HEK293 (cell line): Measurements from ENCODE around the gene ZNF394.

Source experiments
- AEBP2 ChIP-seq: fragments of 450-650 bp; formaldehyde crosslinking; IDR thresholded peaks from 2 replicates; pipeline ENCODE4 v1.5.1; 2016; ENCODE audit warnings: missing biosample characterization, missing genetic modification characterization, borderline replicate concordance
- BCL11B ChIP-seq: fragments of 450-650 bp; formaldehyde crosslinking; IDR thresholded peaks from 2 replicates; pipeline ENCODE4 v1.5.1; 2016; ENCODE audit warnings: low read depth, missing biosample characterization, missing genetic modification characterization
- FEZF1 ChIP-seq: fragments of 450-650 bp; formaldehyde crosslinking; IDR thresholded peaks from 2 replicates; pipeline ENCODE4 v1.5.1; 2016; ENCODE audit warnings: missing biosample characterization, missing genetic modification characterization
- GFI1B ChIP-seq: fragments of 450-650 bp; formaldehyde crosslinking; IDR thresholded peaks from 2 replicates; pipeline ENCODE4 v1.5.1; 2016; ENCODE audit warnings: missing biosample characterization, missing genetic modification characterization
- GLI2 ChIP-seq: fragments of 450-650 bp; formaldehyde crosslinking; IDR thresholded peaks from 2 replicates; pipeline ENCODE4; 2017; ENCODE audit warnings: missing biosample characterization, missing genetic modification characterization, low read depth, borderline replicate concordance
- HOXA7 ChIP-seq: sonication (generic); formaldehyde crosslinking; IDR thresholded peaks from 2 replicates; pipeline ENCODE4 v1.8.1; 2022; ENCODE audit warnings: missing genetic modification reagents, borderline replicate concordance
- SP7 ChIP-seq: fragments of 450-650 bp; formaldehyde crosslinking; IDR thresholded peaks from 2 replicates; pipeline ENCODE4 v1.5.1; 2016; ENCODE audit warnings: missing biosample characterization, missing genetic modification characterization
- YY2 ChIP-seq: fragments of 450-650 bp; formaldehyde crosslinking; IDR thresholded peaks from 2 replicates; pipeline ENCODE4 v1.5.1; 2016; ENCODE audit warnings: missing biosample characterization, missing genetic modification characterization
- ZBTB21 ChIP-seq: fragments of 450-650 bp; formaldehyde crosslinking; IDR thresholded peaks from 2 replicates; pipeline ENCODE4 v1.5.1; 2017; ENCODE audit warnings: missing biosample characterization, missing genetic modification characterization
- ZBTB48 ChIP-seq: fragments of 450-650 bp; formaldehyde crosslinking; IDR thresholded peaks from 2 replicates; pipeline ENCODE4 v1.5.1; 2016; ENCODE audit warnings: missing biosample characterization, missing genetic modification characterization
- ZNF138 ChIP-seq: fragments of 450-650 bp; formaldehyde crosslinking; IDR thresholded peaks from 2 replicates; pipeline ENCODE4 v1.5.1; 2016; ENCODE audit warnings: missing biosample characterization, missing genetic modification characterization, borderline replicate concordance
- ZNF214 ChIP-seq: fragments of 450-650 bp; formaldehyde crosslinking; IDR thresholded peaks from 2 replicates; pipeline ENCODE4 v1.5.1; 2017; ENCODE audit warnings: missing biosample characterization, mild to moderate bottlenecking, missing genetic modification characterization, borderline replicate concordance
- ZNF302 ChIP-seq: fragments of 450-650 bp; formaldehyde crosslinking; IDR thresholded peaks from 2 replicates; pipeline ENCODE4 v1.5.1; 2016; ENCODE audit warnings: missing biosample characterization, missing genetic modification characterization, low read depth
- ZNF324 ChIP-seq: fragments of 450-650 bp; formaldehyde crosslinking; IDR thresholded peaks from 2 replicates; pipeline ENCODE4 v1.5.1; 2016; ENCODE audit warnings: missing biosample characterization, missing genetic modification characterization
- ZNF335 ChIP-seq: fragments of 450-650 bp; formaldehyde crosslinking; conservative IDR thresholded peaks from 2 replicates; pipeline ENCODE4 v1.5.1; 2016; ENCODE audit warnings: missing biosample characterization, missing genetic modification characterization
- ZNF394 ChIP-seq: fragments of 450-650 bp; formaldehyde crosslinking; IDR thresholded peaks from 2 replicates; pipeline ENCODE4 v1.5.1; 2016; ENCODE audit warnings: missing biosample characterization, missing genetic modification characterization, mild to moderate bottlenecking, moderate library complexity, borderline replicate concordance
- ZNF398 ChIP-seq: fragments of 450-650 bp; formaldehyde crosslinking; IDR thresholded peaks from 2 replicates; pipeline ENCODE4 v1.5.1; 2017; ENCODE audit warnings: missing biosample characterization, missing genetic modification characterization
- ZNF433 ChIP-seq: fragments of 450-650 bp; formaldehyde crosslinking; IDR thresholded peaks from 2 replicates; pipeline ENCODE4 v1.5.1; 2016; ENCODE audit warnings: missing biosample characterization, missing genetic modification characterization, low read depth
- ZNF514 ChIP-seq: fragments of 450-650 bp; formaldehyde crosslinking; IDR thresholded peaks from 2 replicates; pipeline ENCODE4 v1.5.1; 2016; ENCODE audit warnings: missing biosample characterization, missing genetic modification characterization
- ZNF549 ChIP-seq: fragments of 450-650 bp; IDR thresholded peaks from 2 replicates; pipeline ENCODE4 v1.5.1; 2018; ENCODE audit warnings: missing biosample characterization, missing genetic modification characterization, mild to moderate bottlenecking, inconsistent platforms, moderate library complexity
- ZNF624 ChIP-seq: fragments of 450-650 bp; formaldehyde crosslinking; IDR thresholded peaks from 2 replicates; pipeline ENCODE4 v1.5.1; 2017; ENCODE audit warnings: missing biosample characterization, missing genetic modification characterization
- ZNF629 ChIP-seq: fragments of 450-650 bp; formaldehyde crosslinking; IDR thresholded peaks from 2 replicates; pipeline ENCODE4 v1.5.1; 2017; ENCODE audit warnings: missing biosample characterization, missing genetic modification characterization
- ZNF664 ChIP-seq: fragments of 450-650 bp; formaldehyde crosslinking; IDR thresholded peaks from 2 replicates; pipeline ENCODE4 v1.5.1; 2016; ENCODE audit warnings: missing biosample characterization, missing genetic modification characterization
- ZNF704 ChIP-seq: fragments of 450-650 bp; formaldehyde crosslinking; IDR thresholded peaks from 2 replicates; pipeline ENCODE4 v1.5.1; 2016; ENCODE audit warnings: missing biosample characterization, missing genetic modification characterization
- ZNF843 ChIP-seq: fragments of 450-650 bp; formaldehyde crosslinking; IDR thresholded peaks from 2 replicates; pipeline ENCODE4 v1.5.1; 2016; ENCODE audit warnings: missing biosample characterization, missing genetic modification characterization
- ZSCAN23 ChIP-seq: fragments of 450-650 bp; formaldehyde crosslinking; IDR thresholded peaks from 2 replicates; pipeline ENCODE4 v1.5.1; 2016; ENCODE audit warnings: missing biosample characterization, missing genetic modification characterization
- TF ChIP-seq, protein P1 (sequence below): fragments of 450-650 bp; formaldehyde crosslinking; IDR thresholded peaks from 2 replicates; pipeline ENCODE4 v1.5.1; 2017; ENCODE audit warnings: missing biosample characterization, missing genetic modification characterization
- TF ChIP-seq, protein P2 (sequence below): fragments of 450-650 bp; formaldehyde crosslinking; IDR thresholded peaks from 2 replicates; pipeline ENCODE4; 2016; ENCODE audit warnings: missing biosample characterization, missing genetic modification characterization
- TF ChIP-seq, protein P3 (sequence below): fragments of 450-650 bp; formaldehyde crosslinking; IDR thresholded peaks from 2 replicates; pipeline ENCODE4 v1.5.1; 2016; ENCODE audit warnings: missing biosample characterization, missing genetic modification characterization, low read depth

The ZNF394 gene

GRCh38 chr7:99504603-99505323 lies 4.7 kb upstream of the ZNF394 start, which contains the start of gene ZKSCAN5 (continued):
- TF ChIP-seq BCL11B (tag by site-specific recombination) (peak; percentile 98), ZNF843 (no peak), GLI2 (tag by site-specific recombination) (no peak), SP7 (tag by site-specific recombination) (peak; percentile 76; the same call in 1 of the 2 replicates), YY2 (tag by site-specific recombination) (peak; percentile 50; the same call in 1 of the 2 replicates), ZNF138 (tag by site-specific recombination) (no peak), ZBTB21 (tag by site-specific recombination) (peak; percentile 59), ZNF514 (no peak), ZNF302 (tag by site-specific recombination) (no peak), HOXA7 (CRISPR knock-in tag) (no peak), ZNF664 (tag by site-specific recombination) (no peak), ZNF629 (tag by site-specific recombination) (peak; percentile 92), ZNF335 (tag by site-specific recombination) (peak; percentile 95), ZNF624 (tag by site-specific recombination) (no peak), ZNF394 (no peak; the same call in 1 of the 2 replicates), ZNF704 (tag by site-specific recombination) (no peak), ZSCAN23 (tag by site-specific recombination) (peak; percentile 51; the same call in 1 of the 2 replicates), ZNF398 (tag by site-specific recombination) (peak; percentile 73), ZNF433 (tag by site-specific recombination) (no peak), ZBTB48 (tag by site-specific recombination) (peak; percentile 91; the same call in 1 of the 2 replicates), ZNF324 (0 out of 2 replicates have a peak, but pooled peaks have one; percentile 54), ZNF214 (tag by site-specific recombination) (no peak), GFI1B (tag by site-specific recombination) (no peak), AEBP2 (tag by site-specific recombination) (no peak), ZNF549 (no peak), FEZF1 (tag by site-specific recombination) (peak; percentile 49; the same call in 1 of the 2 replicates)
- TF ChIP-seq, protein P1, sequence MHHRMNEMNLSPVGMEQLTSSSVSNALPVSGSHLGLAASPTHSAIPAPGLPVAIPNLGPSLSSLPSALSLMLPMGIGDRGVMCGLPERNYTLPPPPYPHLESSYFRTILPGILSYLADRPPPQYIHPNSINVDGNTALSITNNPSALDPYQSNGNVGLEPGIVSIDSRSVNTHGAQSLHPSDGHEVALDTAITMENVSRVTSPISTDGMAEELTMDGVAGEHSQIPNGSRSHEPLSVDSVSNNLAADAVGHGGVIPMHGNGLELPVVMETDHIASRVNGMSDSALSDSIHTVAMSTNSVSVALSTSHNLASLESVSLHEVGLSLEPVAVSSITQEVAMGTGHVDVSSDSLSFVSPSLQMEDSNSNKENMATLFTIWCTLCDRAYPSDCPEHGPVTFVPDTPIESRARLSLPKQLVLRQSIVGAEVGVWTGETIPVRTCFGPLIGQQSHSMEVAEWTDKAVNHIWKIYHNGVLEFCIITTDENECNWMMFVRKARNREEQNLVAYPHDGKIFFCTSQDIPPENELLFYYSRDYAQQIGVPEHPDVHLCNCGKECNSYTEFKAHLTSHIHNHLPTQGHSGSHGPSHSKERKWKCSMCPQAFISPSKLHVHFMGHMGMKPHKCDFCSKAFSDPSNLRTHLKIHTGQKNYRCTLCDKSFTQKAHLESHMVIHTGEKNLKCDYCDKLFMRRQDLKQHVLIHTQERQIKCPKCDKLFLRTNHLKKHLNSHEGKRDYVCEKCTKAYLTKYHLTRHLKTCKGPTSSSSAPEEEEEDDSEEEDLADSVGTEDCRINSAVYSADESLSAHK (tag by site-specific recombination): peak; percentile 7; the same call in 1 of the 2 replicates
- TF ChIP-seq, protein P2, sequence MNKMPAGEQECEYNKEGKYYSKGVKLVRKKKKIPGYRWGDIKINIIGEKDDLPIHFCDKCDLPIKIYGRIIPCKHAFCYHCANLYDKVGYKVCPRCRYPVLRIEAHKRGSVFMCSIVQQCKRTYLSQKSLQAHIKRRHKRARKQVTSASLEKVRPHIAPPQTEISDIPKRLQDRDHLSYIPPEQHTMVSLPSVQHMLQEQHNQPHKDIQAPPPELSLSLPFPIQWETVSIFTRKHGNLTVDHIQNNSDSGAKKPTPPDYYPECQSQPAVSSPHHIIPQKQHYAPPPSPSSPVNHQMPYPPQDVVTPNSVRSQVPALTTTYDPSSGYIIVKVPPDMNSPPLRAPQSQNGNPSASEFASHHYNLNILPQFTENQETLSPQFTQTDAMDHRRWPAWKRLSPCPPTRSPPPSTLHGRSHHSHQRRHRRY (tag by site-specific recombination): no peak
- TF ChIP-seq, protein P3, sequence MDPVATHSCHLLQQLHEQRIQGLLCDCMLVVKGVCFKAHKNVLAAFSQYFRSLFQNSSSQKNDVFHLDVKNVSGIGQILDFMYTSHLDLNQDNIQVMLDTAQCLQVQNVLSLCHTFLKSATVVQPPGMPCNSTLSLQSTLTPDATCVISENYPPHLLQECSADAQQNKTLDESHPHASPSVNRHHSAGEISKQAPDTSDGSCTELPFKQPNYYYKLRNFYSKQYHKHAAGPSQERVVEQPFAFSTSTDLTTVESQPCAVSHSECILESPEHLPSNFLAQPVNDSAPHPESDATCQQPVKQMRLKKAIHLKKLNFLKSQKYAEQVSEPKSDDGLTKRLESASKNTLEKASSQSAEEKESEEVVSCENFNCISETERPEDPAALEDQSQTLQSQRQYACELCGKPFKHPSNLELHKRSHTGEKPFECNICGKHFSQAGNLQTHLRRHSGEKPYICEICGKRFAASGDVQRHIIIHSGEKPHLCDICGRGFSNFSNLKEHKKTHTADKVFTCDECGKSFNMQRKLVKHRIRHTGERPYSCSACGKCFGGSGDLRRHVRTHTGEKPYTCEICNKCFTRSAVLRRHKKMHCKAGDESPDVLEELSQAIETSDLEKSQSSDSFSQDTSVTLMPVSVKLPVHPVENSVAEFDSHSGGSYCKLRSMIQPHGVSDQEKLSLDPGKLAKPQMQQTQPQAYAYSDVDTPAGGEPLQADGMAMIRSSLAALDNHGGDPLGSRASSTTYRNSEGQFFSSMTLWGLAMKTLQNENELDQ (tag by site-specific recombination): no peak
